ENCODE measurements around the gene LRPAP1.

DNA sequence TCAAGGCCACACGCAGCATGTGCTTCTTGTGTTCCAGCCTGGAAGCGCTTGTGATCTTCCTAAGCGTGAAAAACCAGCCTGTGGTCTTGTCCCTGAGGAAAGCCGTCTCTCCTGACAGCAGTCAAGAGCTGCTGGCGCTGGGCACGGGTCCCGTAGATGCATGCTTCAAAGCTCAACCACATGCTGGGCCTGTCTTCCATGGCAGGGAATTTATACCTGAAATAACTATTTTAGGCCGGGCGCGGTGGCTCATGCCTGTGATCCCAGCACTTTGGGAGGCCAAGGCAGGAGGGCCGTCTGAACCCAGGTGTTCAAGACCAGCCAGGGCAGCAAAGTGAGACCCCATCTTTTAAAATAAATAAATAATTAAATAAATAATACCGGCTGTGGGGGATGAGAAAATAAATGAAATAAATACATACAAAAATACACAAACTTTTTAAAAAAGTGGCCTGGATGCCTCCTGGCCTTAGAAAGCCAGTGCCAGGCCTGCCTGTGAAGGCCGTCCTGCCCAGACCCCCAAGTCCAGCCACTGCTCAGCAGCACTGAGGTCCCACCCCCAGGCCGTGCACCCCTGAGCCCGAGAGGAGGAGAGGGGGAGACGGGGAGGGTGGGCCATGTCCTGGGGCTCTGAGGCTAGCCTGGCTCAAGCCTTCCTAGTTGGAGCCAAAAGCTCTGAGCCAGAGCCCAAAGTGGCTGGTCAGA lies 10.4 kb downstream of the LRPAP1 start:
- TF ChIP-seq, protein P1, sequence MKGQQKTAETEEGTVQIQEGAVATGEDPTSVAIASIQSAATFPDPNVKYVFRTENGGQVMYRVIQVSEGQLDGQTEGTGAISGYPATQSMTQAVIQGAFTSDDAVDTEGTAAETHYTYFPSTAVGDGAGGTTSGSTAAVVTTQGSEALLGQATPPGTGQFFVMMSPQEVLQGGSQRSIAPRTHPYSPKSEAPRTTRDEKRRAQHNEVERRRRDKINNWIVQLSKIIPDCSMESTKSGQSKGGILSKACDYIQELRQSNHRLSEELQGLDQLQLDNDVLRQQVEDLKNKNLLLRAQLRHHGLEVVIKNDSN (CRISPR knock-in tag; IDR thresholded peaks at IDR 0.05): no peak
- no peak for TF ChIP-seq CBFB (CRISPR knock-in tag; IDR thresholded peaks at IDR 0.05; ENCODE audit: low read depth)
- TF ChIP-seq, protein P2, sequence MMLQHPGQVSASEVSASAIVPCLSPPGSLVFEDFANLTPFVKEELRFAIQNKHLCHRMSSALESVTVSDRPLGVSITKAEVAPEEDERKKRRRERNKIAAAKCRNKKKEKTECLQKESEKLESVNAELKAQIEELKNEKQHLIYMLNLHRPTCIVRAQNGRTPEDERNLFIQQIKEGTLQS (CRISPR knock-in tag; conservative IDR thresholded peaks at IDR 0.05): no peak
- TF ChIP-seq NFYB (CRISPR knock-in tag; conservative IDR thresholded peaks at IDR 0.05; ENCODE audit: low read depth): no peak
